IMR-90 (cell line): ENCODE measurements around the gene ADCK2. TPM values are rescaled to one million over a fixed set of nuclear protein-coding genes. Genes with fewer than 3 reads are reported as not detected.
"Not testable (repeated sequence)": the region's sequence is repeated elsewhere in the genome, so short reads cannot be mapped to it uniquely, and the experiment has no call there.

ENCODE experiments used
- ATAC-seq: fragments of 200-7000 bp; cut with Tn5 transposase; 2 replicates; pipeline ENCODE4 v1.9.1; 2020; ENCODE audit warnings: low read depth, mild to moderate bottlenecking, moderate library complexity
- BruUV-seq: library from RNA; stranded (reverse); fragments of 400-500 nt; replicated peaks from 2 replicates; lab custom pipeline; 2021; lab: Mats Ljungman, UMichigan
- CTCF ChIA-PET: fragments of 300-600 bp; formaldehyde crosslinking; extraction: SDS; loops from one replicate; lab custom pipeline; 2021; ENCODE audit warnings: antibody characterized with exemption; lab: Yijun Ruan, JAX
- POLR2A ChIA-PET: fragments of 300-600 bp; sonication (Branson Sonifier 250); formaldehyde crosslinking; loops from one replicate; lab custom pipeline; 2022; ENCODE audit warnings: antibody characterized with exemption; ENCODE audit not compliant: unreplicated experiment; lab: Charles Lee
- DNase-seq: peaks from one replicate; pipeline ENCODE4 v3.0.0; 2013
- H2AFZ ChIP-seq: replicated peaks from 2 replicates; pipeline ENCODE3; 2013; ENCODE audit warnings: low read length, mild to moderate bottlenecking; ENCODE audit not compliant: poor library complexity
- H2AK5ac ChIP-seq: 2 replicates; pipeline ENCODE4 v1.6.1; 2013; ENCODE audit warnings: low read depth, low read length, inconsistent platforms
- H2AK9ac ChIP-seq: replicated peaks from 2 replicates; pipeline ENCODE3; 2013; ENCODE audit warnings: mild to moderate bottlenecking, low read depth, low read length, moderate library complexity; ENCODE audit not compliant: poor library complexity
- H2BK120ac ChIP-seq: 2 replicates; pipeline ENCODE4 v1.6.1; 2013; ENCODE audit warnings: low read depth, low read length, inconsistent platforms
- H2BK15ac ChIP-seq: 3 replicates; pipeline ENCODE4 v1.6.1; 2013; ENCODE audit warnings: low read depth, low read length, inconsistent platforms
- H2BK20ac ChIP-seq: 2 replicates; pipeline ENCODE4 v1.6.1; 2013; ENCODE audit warnings: low read depth, mild to moderate bottlenecking, inconsistent platforms, low read length, moderate library complexity
- H2BK5ac ChIP-seq: 2 replicates; pipeline ENCODE4 v1.6.1; 2013; ENCODE audit warnings: mild to moderate bottlenecking, low read depth, low read length, inconsistent platforms; ENCODE audit not compliant: poor library complexity, severe bottlenecking
- H3K14ac ChIP-seq: replicated peaks from 2 replicates; pipeline ENCODE4 v1.6.1; 2013; ENCODE audit warnings: low read depth, low read length, inconsistent platforms
- H3K18ac ChIP-seq: 2 replicates; pipeline ENCODE4 v1.6.1; 2013; ENCODE audit warnings: low read depth, low read length, control low read depth
- H3K23ac ChIP-seq: 2 replicates; pipeline ENCODE4 v1.6.1; 2013; ENCODE audit warnings: low read depth, low read length, inconsistent platforms
- H3K27ac ChIP-seq: 2 replicates; pipeline ENCODE4 v1.5.1; 2013; ENCODE audit warnings: mild to moderate bottlenecking, control low read depth, low read length; ENCODE audit not compliant: insufficient read depth
- H3K27me3 ChIP-seq: 2 replicates; pipeline ENCODE4 v1.6.1; 2013; ENCODE audit warnings: low read length; ENCODE audit not compliant: control insufficient read depth, insufficient read depth
- H3K36me3 ChIP-seq: 2 replicates; pipeline ENCODE4 v1.6.1; 2013; ENCODE audit warnings: low read length, mixed read lengths; ENCODE audit not compliant: control insufficient read depth, insufficient read depth
- H3K4ac ChIP-seq: 2 replicates; pipeline ENCODE4 v1.6.1; 2013; ENCODE audit warnings: low read depth, low read length, inconsistent platforms
- H3K4me1 ChIP-seq: 2 replicates; pipeline ENCODE4 v1.6.1; 2013; ENCODE audit warnings: low read length, mixed read lengths; ENCODE audit not compliant: control insufficient read depth, insufficient read depth
- H3K4me2 ChIP-seq: 2 replicates; pipeline ENCODE4 v1.6.1; 2013; ENCODE audit warnings: low read depth, mild to moderate bottlenecking, control low read depth, low read length, moderate library complexity
- H3K4me3 ChIP-seq: 2 replicates; pipeline ENCODE4 v1.5.1; 2013; ENCODE audit warnings: low read depth, mild to moderate bottlenecking, control low read depth, low read length, moderate library complexity; ENCODE audit not compliant: insufficient read depth
- H3K56ac ChIP-seq: 2 replicates; pipeline ENCODE4 v1.6.1; 2013; ENCODE audit warnings: low read length, inconsistent platforms; ENCODE audit not compliant: insufficient read depth; ENCODE audit errors: extremely low read depth
- H3K79me1 ChIP-seq, 2 experiments: 2 replicates each; pipeline ENCODE4 v1.6.1; 2013; ENCODE audit warnings: low read length in 2 of 2, inconsistent platforms in 1 of 2, low read depth in 1 of 2
- H3K9ac ChIP-seq: 2 replicates; pipeline ENCODE4 v1.6.1; 2013; ENCODE audit warnings: low read depth, low read length, control low read depth
- H3K9me1 ChIP-seq: 2 replicates; pipeline ENCODE4 v1.6.1; 2013; ENCODE audit warnings: low read length, inconsistent platforms; ENCODE audit not compliant: insufficient read depth
- H3K9me3 ChIP-seq: 2 replicates; pipeline ENCODE4 v1.6.1; 2013; ENCODE audit warnings: low read length; ENCODE audit not compliant: control insufficient read depth, insufficient read depth
- H4K20me1 ChIP-seq: 2 replicates; pipeline ENCODE4 v1.6.1; 2013; ENCODE audit warnings: low read length, inconsistent platforms; ENCODE audit not compliant: insufficient read depth
- H4K5ac ChIP-seq: 2 replicates; pipeline ENCODE4 v1.6.1; 2013; ENCODE audit warnings: mild to moderate bottlenecking, low read depth, low read length, control low read depth
- H4K8ac ChIP-seq, 2 experiments: 2 replicates each; pipeline ENCODE4 v1.6.1; 2013; ENCODE audit warnings: low read depth in 2 of 2, low read length in 2 of 2, control low read depth in 1 of 2, inconsistent platforms in 1 of 2
- H4K91ac ChIP-seq: 2 replicates; pipeline ENCODE4 v1.6.1; 2013; ENCODE audit warnings: low read depth, low read length, inconsistent platforms; ENCODE audit not compliant: insufficient read depth
- dilution Hi-C: fragments of 300-500 bp; cut with HindIII; formaldehyde crosslinking; loops from one replicate; pipeline ENCODE4 v1.14.3; 2018; ENCODE audit warnings: low sequenced_read_pairs; ENCODE audit not compliant: unreplicated experiment
- in situ Hi-C: fragments of 300-500 bp; cut with MboI; formaldehyde crosslinking; loops from 3 replicates; pipeline ENCODE4 v1.14.3; 2019; ENCODE audit warnings: low sequenced_read_pairs, inconsistent platforms, mixed read lengths
- intact Hi-C: fragments of 100-400 bp; cut with micrococcal nuclease; formaldehyde crosslinking; loops from 2 replicates; pipeline ENCODE4 v1.10.0; 2022
- polyA plus RNA-seq, 3 experiments: library from polyadenylated mRNA; depleted of rRNA; stranded (reverse); fragments of >200 nt; gene quantifications; 2 replicates each; pipeline ENCODE4 v1.2.3, GENCODE V29; 2012; ENCODE audit warnings: low replicate concordance in 1 of 3
- total RNA-seq: library from RNA; depleted of rRNA; stranded (reverse); fragments of >200 nt; gene quantifications from 2 replicates; pipeline ENCODE4 v1.2.3, GENCODE V29; 2012

Gene ADCK2
- total and polyA plus RNA-seq, 2 of the 4 experiments (the other 2 are of a cell fraction), result 7.1 to 10.0 TPM

GRCh38 chr7:140712392-140712791 lies 39.6 kb downstream of the ADCK2 start:
- H3K4me3 ChIP-seq, H3K79me1 ChIP-seq, H3K9ac ChIP-seq, H2AK5ac ChIP-seq, H3K36me3 ChIP-seq, DNase-seq, BruUV-seq, H3K9me1 ChIP-seq, H3K27ac ChIP-seq, H2AK9ac ChIP-seq, H3K23ac ChIP-seq, in situ Hi-C loops, H4K5ac ChIP-seq, H3K4ac ChIP-seq, intact Hi-C loops, H3K9me3 ChIP-seq, H4K8ac ChIP-seq, H2BK120ac ChIP-seq, H2BK5ac ChIP-seq, ATAC-seq, H3K56ac ChIP-seq, H3K27me3 ChIP-seq, H3K4me2 ChIP-seq, H4K20me1 ChIP-seq, H3K14ac ChIP-seq, POLR2A ChIA-PET, CTCF ChIA-PET, H2BK15ac ChIP-seq, H2BK20ac ChIP-seq, H2AFZ ChIP-seq, H3K18ac ChIP-seq, H3K4me1 ChIP-seq, H4K91ac ChIP-seq, dilution Hi-C loops: not testable (repeated sequence)
